Fibroblast of the aortic adventitia (primary cell): Measurements from ENCODE around the gene LSAMP. TPM values are rescaled to one million over a fixed set of nuclear protein-coding genes. Genes with fewer than 3 reads are reported as not detected.

ENCODE experiments used
- DNase-seq: peaks from one replicate; pipeline ENCODE4 v3.0.0-alpha.2; 2010; ENCODE audit warnings: low read depth
- H3K4me3 ChIP-seq: 2 replicates; pipeline ENCODE4 v1.5.1; 2011; ENCODE audit warnings: low read depth, mild to moderate bottlenecking, control low read depth, low read length, moderate library complexity
- total RNA-seq: library from RNA; depleted of rRNA; stranded (reverse); fragments of >200 nt; gene quantifications from 2 replicates; pipeline ENCODE4 v1.2.3, GENCODE V29; 2012; ENCODE audit warnings: low replicate concordance
- TF ChIP-seq, protein P1 (sequence below): IDR thresholded peaks from 2 replicates; pipeline ENCODE4 v1.5.1; 2011; ENCODE audit warnings: mild to moderate bottlenecking, low read length, control low read depth, inconsistent platforms; ENCODE audit not compliant: insufficient read depth

LSAMP gene
- total RNA-seq, 1 donor: 9.8 TPM

DNA sequence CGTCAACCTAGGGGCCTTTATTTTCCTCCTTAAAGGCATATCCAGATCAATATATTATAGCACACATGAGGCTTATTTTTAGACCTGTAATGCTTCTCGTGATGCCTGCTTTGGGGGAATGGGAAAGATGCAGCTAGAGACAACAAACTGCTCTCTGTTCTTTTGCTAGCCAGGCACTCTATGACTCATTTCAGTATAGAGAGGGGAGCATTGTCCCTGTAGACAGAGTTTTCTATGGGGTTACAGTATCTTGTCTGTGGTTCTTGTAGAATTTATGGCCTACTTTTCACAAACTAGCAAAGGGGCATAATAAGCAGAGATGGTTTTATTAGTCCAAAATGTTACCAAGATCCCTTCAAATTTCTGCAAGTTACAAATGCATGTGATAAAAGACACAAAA is 305.6 kb downstream of the LSAMP start:
- TF ChIP-seq, protein P1, sequence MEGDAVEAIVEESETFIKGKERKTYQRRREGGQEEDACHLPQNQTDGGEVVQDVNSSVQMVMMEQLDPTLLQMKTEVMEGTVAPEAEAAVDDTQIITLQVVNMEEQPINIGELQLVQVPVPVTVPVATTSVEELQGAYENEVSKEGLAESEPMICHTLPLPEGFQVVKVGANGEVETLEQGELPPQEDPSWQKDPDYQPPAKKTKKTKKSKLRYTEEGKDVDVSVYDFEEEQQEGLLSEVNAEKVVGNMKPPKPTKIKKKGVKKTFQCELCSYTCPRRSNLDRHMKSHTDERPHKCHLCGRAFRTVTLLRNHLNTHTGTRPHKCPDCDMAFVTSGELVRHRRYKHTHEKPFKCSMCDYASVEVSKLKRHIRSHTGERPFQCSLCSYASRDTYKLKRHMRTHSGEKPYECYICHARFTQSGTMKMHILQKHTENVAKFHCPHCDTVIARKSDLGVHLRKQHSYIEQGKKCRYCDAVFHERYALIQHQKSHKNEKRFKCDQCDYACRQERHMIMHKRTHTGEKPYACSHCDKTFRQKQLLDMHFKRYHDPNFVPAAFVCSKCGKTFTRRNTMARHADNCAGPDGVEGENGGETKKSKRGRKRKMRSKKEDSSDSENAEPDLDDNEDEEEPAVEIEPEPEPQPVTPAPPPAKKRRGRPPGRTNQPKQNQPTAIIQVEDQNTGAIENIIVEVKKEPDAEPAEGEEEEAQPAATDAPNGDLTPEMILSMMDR: no peak
- no peak for DNase-seq
- no peak overlapping the region for H3K4me3 ChIP-seq

DNA sequence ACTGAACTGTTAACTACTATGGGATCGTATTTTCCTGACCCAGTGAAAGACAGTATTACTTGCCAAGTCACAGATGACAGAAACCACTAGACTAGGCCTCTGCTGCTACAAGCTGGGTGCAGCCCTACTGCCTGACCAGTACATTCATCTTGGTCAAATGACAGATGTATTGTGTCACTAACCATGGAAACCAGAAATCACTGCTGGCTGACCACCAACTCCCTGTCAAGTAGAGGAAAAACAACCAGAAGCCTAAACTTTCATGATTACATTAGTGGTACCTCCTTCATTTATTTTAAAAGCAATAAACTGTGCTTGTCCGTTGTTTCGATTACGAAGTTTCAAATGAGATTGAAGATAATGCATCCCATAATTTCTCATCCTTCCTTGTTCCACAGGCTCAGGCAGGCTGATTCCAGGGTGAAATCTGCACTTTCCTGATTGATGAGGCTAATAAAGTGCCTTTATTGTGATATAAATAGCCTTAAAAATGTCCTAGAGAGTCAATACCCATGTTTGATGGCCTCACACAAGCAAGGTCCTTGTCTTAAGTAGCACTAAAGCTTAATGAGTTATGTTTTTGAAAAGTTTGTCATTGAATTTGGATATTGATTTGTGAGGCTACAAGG is 309.7 kb downstream of the LSAMP start:
- H3K4me3 ChIP-seq: no peak overlapping the region
- TF ChIP-seq, protein P1: no peak
- peak; percentile 81 for DNase-seq

DNA sequence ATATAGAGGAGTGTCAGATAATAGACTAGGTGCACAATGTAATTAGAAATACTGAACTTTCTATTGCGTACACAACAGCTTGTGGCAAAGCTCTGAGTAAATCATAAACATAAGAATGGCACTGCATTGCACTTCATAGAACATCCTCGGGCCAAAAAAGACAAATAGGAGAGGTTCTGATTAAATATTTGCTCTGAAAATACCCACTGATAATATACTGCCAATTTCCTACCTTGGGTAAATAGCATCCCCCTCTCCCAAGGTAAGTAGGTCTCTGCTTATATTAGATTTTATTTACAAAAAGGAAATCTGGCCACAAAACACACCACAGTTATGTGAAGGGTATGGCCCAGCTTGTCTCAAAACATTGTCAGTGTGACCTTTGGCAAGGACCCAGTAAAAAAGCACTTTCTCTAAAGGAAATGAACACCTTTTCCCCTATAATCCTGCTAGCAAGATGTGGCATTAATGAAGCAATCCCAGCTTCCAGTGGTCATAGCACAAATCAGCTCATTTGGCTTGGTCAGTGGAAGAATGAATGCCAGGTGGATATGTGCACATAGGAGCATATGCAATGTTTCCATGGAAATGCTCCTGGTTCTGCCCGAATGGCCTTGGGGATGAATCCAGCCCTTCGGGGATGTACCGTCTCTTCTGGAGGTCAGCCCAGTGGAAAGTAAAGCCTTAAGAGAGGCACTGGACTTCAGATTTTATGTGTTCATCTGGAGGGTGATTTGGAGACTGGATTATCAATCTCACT is 315.9 kb downstream of the LSAMP start:
- H3K4me3 ChIP-seq: no peak overlapping the region
- TF ChIP-seq, protein P1: no peak
- no peak for DNase-seq

DNA sequence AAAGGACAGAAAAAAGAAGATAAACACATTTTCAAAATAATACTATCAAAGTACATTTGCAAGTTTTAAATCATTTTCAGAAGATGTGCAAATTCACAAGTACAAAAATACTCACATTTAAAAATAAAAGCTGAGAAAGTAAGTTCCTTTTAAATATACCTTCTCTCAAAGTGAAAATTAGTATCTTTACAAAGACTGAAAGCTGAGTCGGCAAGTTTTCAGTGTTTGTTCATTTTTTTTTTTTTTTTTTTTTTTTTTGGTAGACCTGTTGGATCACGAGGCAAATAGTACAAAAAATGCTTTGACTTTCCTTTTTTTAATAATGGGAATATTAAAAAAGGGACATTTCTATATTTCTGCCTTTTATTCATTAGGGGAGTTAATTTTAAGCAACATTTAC is 317.8 kb downstream of the LSAMP start:
- DNase-seq: no peak

DNA sequence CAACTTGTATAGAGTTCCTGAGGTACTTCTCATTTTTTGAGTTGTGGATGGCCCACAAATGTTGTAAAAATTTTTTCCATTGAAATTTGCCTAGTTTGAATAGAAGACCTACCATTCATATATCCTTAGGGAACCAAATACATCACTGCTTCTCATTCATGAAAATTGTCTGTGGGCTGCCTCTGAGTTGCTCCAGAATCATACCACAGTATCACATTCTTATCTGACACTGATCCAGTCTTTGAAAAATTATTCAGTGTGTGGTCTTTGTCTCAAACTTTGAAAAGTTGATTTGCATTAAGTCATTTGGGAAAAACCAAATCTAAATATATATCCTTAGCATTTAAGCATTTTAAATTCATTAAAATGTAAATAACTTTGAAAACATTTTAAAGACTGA is 321.1 kb downstream of the LSAMP start:
- TF ChIP-seq, protein P1: no peak
- H3K4me3 ChIP-seq: no peak overlapping the region
- DNase-seq: no peak

More for the DNA sequence above, 317.8 kb downstream of the LSAMP start:
- no peak overlapping the region for H3K4me3 ChIP-seq
- TF ChIP-seq, protein P1: no peak

DNA sequence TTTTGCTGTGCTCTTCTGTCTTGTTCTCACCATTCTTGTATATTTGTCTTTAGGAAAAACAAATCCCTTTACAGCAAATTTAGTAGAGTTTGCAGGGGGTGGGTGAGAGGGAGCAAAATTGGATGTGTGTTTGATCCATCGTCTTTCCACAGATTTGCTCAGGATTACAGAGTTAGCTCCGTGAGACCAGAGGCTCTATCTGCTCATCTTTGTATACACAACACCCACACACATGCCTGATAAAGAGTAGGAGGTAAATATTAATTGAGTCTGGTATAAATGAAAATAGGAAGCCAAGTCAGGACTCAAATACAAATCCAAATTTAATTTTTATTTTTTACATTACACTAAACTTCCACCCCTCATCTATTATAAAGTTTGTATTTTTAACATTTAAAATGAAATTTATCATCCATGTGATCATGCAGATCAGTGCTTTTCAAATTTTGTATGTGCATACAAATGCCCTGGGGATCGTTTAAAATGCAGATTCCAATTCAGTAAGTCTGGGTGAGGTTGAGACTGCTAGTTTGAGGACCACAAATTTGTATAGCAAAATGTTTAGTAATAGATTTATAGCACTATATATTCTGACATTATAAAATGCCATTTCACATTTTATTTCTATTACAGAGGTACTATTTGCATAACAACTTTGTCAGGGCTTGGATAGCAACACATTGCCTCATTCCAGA is 326.7 kb downstream of the LSAMP start:
- no peak overlapping the region for H3K4me3 ChIP-seq
- no peak for DNase-seq
- TF ChIP-seq, protein P1: no peak
